Ascending aorta (tissue), 2 donors: ENCODE data around the gene CHKA. TPM values are rescaled to one million over a fixed set of nuclear protein-coding genes. Genes with fewer than 3 reads are reported as not detected.

ENCODE experiments used
- DNase-seq, 2 donors: peaks; one replicate each; pipeline ENCODE4 v3.0.0-alpha.2; 2019; ENCODE audit warnings: low spot score in 2 of 2
- H3K27ac ChIP-seq, 2 donors: fragments of 200-600 bp; sonication (generic); one replicate each; pipeline ENCODE4 v1.5.1; 2016 to 2017; ENCODE audit warnings: mild to moderate bottlenecking in 1 of 2
- H3K27me3 ChIP-seq: fragments of 200-600 bp; sonication (generic); one replicate; pipeline ENCODE4 v1.5.1; 2017
- H3K36me3 ChIP-seq, 2 donors: fragments of 200-600 bp; sonication (generic); one replicate each; pipeline ENCODE4 v1.5.1; 2016
- H3K4me1 ChIP-seq, 2 donors: fragments of 200-600 bp; sonication (generic); one replicate each; pipeline ENCODE4 v1.5.1; 2016 to 2017; ENCODE audit warnings: mild to moderate bottlenecking in 1 of 2
- H3K4me3 ChIP-seq, 2 donors: fragments of 200-600 bp; sonication (generic); one replicate each; pipeline ENCODE4 v1.5.1; 2016 to 2017; ENCODE audit warnings: mild to moderate bottlenecking in 1 of 2
- H3K9me3 ChIP-seq, 2 donors: fragments of 200-600 bp; sonication (generic); one replicate each; pipeline ENCODE4 v1.5.1; 2016
- CTCF ChIP-seq, 3 experiments: fragments of 200-600 bp in 2 of 3; fragments of 450-650 bp in 1 of 3; sonication (generic) in 2 of 3; IDR thresholded peaks; one replicate each; pipeline ENCODE4 v1.5.1; 2016 to 2019; ENCODE audit warnings: antibody characterized with exemption in 3 of 3, mild to moderate bottlenecking in 1 of 3, moderate library complexity in 1 of 3
- intact Hi-C: fragments of 100-400 bp; cut with DNase I; formaldehyde crosslinking; loops from one replicate; pipeline ENCODE4 v1.15.1; 2023
- total RNA-seq: library from RNA; depleted of rRNA; stranded (reverse); fragments of >200 nt; gene quantifications from one replicate; pipeline ENCODE4 v1.1.0, GENCODE V29; 2016

CHKA gene
- total RNA-seq, 1 donor from 2014 or later: 10.1 TPM

DNA sequence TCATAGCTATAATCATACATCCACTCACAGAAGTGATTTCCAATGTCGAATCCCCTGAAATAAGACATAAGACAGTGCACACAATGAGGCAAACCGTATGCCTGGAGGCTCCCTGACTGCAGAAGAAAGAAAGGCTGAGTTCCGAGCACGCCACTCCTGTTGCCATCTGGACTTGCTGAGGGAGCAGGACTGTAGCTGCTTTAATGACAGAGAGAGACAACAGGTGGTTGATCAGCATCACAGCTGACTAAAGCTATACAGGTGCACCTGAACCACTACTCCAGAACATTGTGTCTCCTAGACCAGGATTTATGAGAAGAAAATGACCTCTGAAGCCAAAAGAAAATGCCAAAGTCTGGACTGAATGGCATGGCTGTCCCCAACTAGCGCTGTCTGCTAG is 55.3 kb downstream of the CHKA start:
- no peaks in the 10 kb centered on the region for H3K9me3 ChIP-seq
- intact Hi-C loops: no loop called here
- peaks cover 30 to 35% of the 10 kb centered on the region in 2 donors for H3K36me3 ChIP-seq
- DNase-seq: no peak
- H3K27me3 ChIP-seq: no peaks in the 10 kb centered on the region
- TF ChIP-seq CTCF (IDR thresholded peaks at IDR 0.05): no peak
- no peak overlapping the region for H3K27ac ChIP-seq
- H3K4me1 ChIP-seq: no peaks in the 10 kb centered on the region
- H3K4me3 ChIP-seq: no peak overlapping the region

DNA sequence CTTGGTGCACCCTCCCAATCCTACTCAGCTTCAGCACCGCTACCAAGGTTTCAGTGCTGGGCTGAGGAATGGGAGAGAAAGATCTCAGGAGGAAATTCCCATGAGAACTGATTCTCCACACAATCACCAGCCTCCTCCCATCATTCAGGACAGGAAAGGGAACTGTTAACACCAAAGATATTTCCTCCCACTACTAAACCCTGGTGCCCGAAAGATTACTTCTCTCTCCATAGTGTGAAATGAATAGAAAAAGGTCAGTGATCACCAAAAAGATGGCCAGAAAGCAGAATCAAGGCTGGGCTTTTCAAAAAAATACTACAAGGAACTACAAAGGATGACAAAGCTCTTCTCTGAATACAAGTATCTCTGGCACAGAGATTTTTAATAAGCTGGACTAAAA is 56.3 kb downstream of the CHKA start:
- no peaks in the 10 kb centered on the region for H3K4me1 ChIP-seq
- H3K36me3 ChIP-seq: peaks cover 30 to 35% of the 10 kb centered on the region in 2 donors
- no peak overlapping the region for H3K27ac ChIP-seq
- H3K9me3 ChIP-seq: no peaks in the 10 kb centered on the region
- intact Hi-C loops: no loop called here
- no peaks in the 10 kb centered on the region for H3K27me3 ChIP-seq
- no peak for TF ChIP-seq CTCF (IDR thresholded peaks at IDR 0.05)
- no peak overlapping the region for H3K4me3 ChIP-seq
- no peak for DNase-seq

DNA sequence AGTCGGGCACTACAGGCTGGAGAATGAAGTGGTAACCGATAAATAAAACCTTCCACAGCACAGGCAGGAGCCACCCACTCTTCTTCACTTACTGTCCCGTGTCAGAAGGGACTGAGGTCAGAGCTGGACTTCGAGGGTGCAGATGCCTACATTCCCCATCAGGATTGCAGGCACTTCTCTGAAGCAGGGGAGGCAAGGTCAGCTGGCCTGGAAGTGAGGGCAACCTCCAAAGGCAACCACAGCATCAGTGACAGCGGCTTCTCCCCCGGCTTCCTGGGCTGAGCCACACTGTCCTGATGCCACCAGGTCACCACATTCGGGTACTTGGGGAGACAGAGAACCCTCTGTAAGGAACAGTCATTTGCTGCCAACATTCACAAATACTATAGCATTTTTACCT is 59.7 kb downstream of the CHKA start:
- Histone ChIP-seq H3K4me3 (no peak overlapping the region), H3K36me3 (peaks cover 19 to 29% of the 10 kb centered on the region in 2 donors), H3K27me3 (no peaks in the 10 kb centered on the region), H3K9me3 (no peaks in the 10 kb centered on the region), H3K27ac (no peak overlapping the region), H3K4me1 (no peaks in the 10 kb centered on the region)
- DNase-seq: no peak
- TF ChIP-seq CTCF (IDR thresholded peaks at IDR 0.05): no peak
- intact Hi-C loops: no loop called here

- DNase-seq: no peak
- no peak for TF ChIP-seq CTCF (IDR thresholded peaks at IDR 0.05)
- intact Hi-C loops: no loop called here
- no peaks in the 10 kb centered on the region for H3K9me3 ChIP-seq
- no peaks in the 10 kb centered on the region for H3K4me1 ChIP-seq
- peaks cover 10 to 13% of the 10 kb centered on the region in 2 donors for H3K36me3 ChIP-seq
- no peak overlapping the region for H3K4me3 ChIP-seq
- H3K27me3 ChIP-seq: no peaks in the 10 kb centered on the region
- no peak overlapping the region for H3K27ac ChIP-seq
These were observed 63.4 kb downstream of the CHKA start for GRCh38 chr11:68057807-68058206.

DNA sequence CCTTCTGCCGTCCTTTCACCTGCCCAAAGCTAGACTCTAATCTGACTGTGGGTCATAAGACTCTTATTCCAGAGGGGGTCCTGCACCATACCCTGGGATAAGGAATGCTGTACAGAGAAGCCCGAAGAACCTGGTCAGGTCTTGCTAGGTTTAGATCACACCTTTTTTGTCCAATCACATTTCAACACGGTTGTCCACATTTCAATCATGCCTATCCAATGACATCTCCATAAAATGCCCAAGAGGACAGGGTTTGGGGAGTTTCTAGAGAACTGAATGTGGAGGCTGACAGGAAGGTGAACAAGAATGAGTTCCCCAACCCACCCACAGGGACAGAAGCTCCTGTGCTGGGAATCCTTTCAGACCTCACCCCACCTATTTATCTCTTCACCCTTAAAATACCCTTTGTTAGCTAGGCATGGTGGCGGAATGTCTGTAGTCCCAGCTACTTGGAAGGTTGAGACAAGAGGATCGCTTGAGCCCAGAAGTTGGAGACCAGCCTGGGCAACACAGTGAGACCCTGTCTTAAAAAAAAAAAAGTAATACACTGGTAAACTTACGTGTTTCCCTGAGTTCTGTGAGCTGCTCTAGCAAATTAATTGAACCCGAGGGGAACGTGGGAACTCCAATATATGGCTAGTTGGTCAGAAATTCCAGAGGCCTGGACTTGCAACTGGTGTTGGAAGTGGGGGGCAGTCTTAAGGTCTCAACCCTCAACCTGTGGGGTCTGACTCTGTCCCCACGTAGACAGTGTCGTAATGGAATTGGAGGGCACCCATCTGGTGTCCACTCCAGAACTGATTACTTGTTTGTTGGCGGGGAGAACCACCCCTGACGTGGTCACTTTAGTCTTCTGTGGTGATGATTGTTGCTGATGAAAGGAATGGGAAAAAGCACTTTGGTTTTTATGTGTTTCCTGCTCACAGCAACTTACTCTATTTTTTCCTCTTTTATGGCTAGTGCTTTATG is 64.6 kb downstream of the CHKA start:
- no peak overlapping the region for H3K27ac ChIP-seq
- DNase-seq: no peak
- H3K4me1 ChIP-seq: no peaks in the 10 kb centered on the region
- no peaks in the 10 kb centered on the region for H3K9me3 ChIP-seq
- no peaks in the 10 kb centered on the region for H3K27me3 ChIP-seq
- H3K36me3 ChIP-seq: peaks cover 16 to 18% of the 10 kb centered on the region in 2 donors
- intact Hi-C loops: no loop called here
- TF ChIP-seq CTCF (IDR thresholded peaks at IDR 0.05): no peak
- no peak overlapping the region for H3K4me3 ChIP-seq
